DMS114 treated with DMSO at 0.1 percent for 48 hours (cell line): Measurements from ENCODE around the gene STK32C.
A peak's percentile ranks its signal among the peaks of the same experiment; 100 is the strongest.

Source experiments
- DNase-seq: peaks from one replicate; lab custom pipeline; 2025; ENCODE audit not compliant: unreplicated experiment; lab: John Stamatoyannopoulos, UW

The STK32C gene

GRCh38 chr10:132307823-132308586 is at the start of gene STK32C:
Gene STK32C (minus strand): TSS chr10:132307950. CDS start chr10:132307833, 117 bp downstream.
- peak; percentile 68 for DNase-seq

GRCh38 chr10:132356621-132357195 is 49.0 kb upstream of the STK32C start:
- no peak for DNase-seq

GRCh38 chr10:132355754-132356153 is 48.0 kb upstream of the STK32C start:
- DNase-seq = no peak

GRCh38 chr10:132355297-132355696 is 47.5 kb upstream of the STK32C start:
- DNase-seq = no peak

- DNase-seq = no peak
Measured at GRCh38 chr10:132354356-132355094, 46.8 kb upstream of the STK32C start.

- DNase-seq = no peak
Measured at GRCh38 chr10:132353456-132354355, 46.0 kb upstream of the STK32C start.

GRCh38 chr10:132352462-132353308 is 44.9 kb upstream of the STK32C start:
- DNase-seq = peak; percentile 18

- DNase-seq = no peak
Measured at GRCh38 chr10:132351611-132352010, 43.9 kb upstream of the STK32C start.

- DNase-seq = no peak
Measured at GRCh38 chr10:132350946-132351345, 43.2 kb upstream of the STK32C start.

GRCh38 chr10:132350391-132350790 is 42.6 kb upstream of the STK32C start:
- no peak for DNase-seq

GRCh38 chr10:132349766-132350165 is 42.0 kb upstream of the STK32C start:
- no peak for DNase-seq

- DNase-seq = no peak
Measured at GRCh38 chr10:132347931-132348267, 40.1 kb upstream of the STK32C start.

GRCh38 chr10:132347211-132347930 is 39.6 kb upstream of the STK32C start:
- no peak for DNase-seq

- no peak for DNase-seq
Measured at GRCh38 chr10:132346806-132347205, 39.1 kb upstream of the STK32C start.

- DNase-seq = no peak
Measured at GRCh38 chr10:132345345-132345744, 37.6 kb upstream of the STK32C start.

GRCh38 chr10:132344386-132344785 is 36.6 kb upstream of the STK32C start:
- no peak for DNase-seq

GRCh38 chr10:132342553-132342952 is 34.8 kb upstream of the STK32C start:
- no peak for DNase-seq

- DNase-seq = no peak
Measured at GRCh38 chr10:132341781-132342180, 34.0 kb upstream of the STK32C start.

GRCh38 chr10:132341017-132341416 is 33.3 kb upstream of the STK32C start:
- DNase-seq = no peak

GRCh38 chr10:132339276-132339675 is 31.5 kb upstream of the STK32C start:
- no peak for DNase-seq
